GM15510 (cell line): ENCODE data around the gene GREM2.

Experiments used
- POLR2A ChIP-seq: IDR thresholded peaks from 3 replicates; pipeline ENCODE4 v1.6.1; 2011; ENCODE audit warnings: borderline replicate concordance; ENCODE audit not compliant: insufficient read length; ENCODE audit errors: extremely low read depth

GREM2 gene

GRCh38 chr1:240506176-240506575, 105.8 kb downstream of the GREM2 start:
- no peak for TF ChIP-seq POLR2A

- no peak for TF ChIP-seq POLR2A
Measured at GRCh38 chr1:240503558-240503957, 108.4 kb downstream of the GREM2 start.

GRCh38 chr1:240503036-240503435, 108.9 kb downstream of the GREM2 start:
- no peak for TF ChIP-seq POLR2A

- TF ChIP-seq POLR2A = no peak
Measured at GRCh38 chr1:240501115-240501514, 110.8 kb downstream of the GREM2 start.

GRCh38 chr1:240500647-240501046, 111.3 kb downstream of the GREM2 start:
- TF ChIP-seq POLR2A = no peak

- TF ChIP-seq POLR2A = no peak
Measured at GRCh38 chr1:240499012-240499411, 112.9 kb downstream of the GREM2 start.

GRCh38 chr1:240498335-240498734, 113.6 kb downstream of the GREM2 start:
- TF ChIP-seq POLR2A = no peak

GRCh38 chr1:240497908-240498307, 114.0 kb downstream of the GREM2 start:
- TF ChIP-seq POLR2A = no peak

- TF ChIP-seq POLR2A = no peak
Measured at GRCh38 chr1:240496941-240497340, 115.0 kb downstream of the GREM2 start.

GRCh38 chr1:240496356-240496755, 115.6 kb downstream of the GREM2 start:
- TF ChIP-seq POLR2A = no peak

GRCh38 chr1:240495601-240496000, 116.4 kb downstream of the GREM2 start:
- TF ChIP-seq POLR2A = no peak

GRCh38 chr1:240492832-240493440, 119.0 kb downstream of the GREM2 start:
- TF ChIP-seq POLR2A = no peak

- TF ChIP-seq POLR2A = no peak
Measured at GRCh38 chr1:240491796-240492195, 120.2 kb downstream of the GREM2 start.

GRCh38 chr1:240491156-240491555, 120.8 kb downstream of the GREM2 start:
- TF ChIP-seq POLR2A = no peak

GRCh38 chr1:240487493-240487892, 124.5 kb downstream of the GREM2 start:
- no peak for TF ChIP-seq POLR2A

GRCh38 chr1:240486611-240487010, 125.3 kb downstream of the GREM2 start:
- no peak for TF ChIP-seq POLR2A
